ENCODE data around the gene ATP6V0E1. TPM values are rescaled to one million over a fixed set of nuclear protein-coding genes. Genes with fewer than 3 reads are reported as not detected.

Gene ATP6V0E1
- total RNA-seq = 257 to 277 TPM (median 272 TPM) in 3 replicates
- long read RNA-seq, transcript ATP6V0E1-203 (4 exons, 1,433 nt) = major isoform, 226 of 237 reads
- long read RNA-seq, partial matches to known transcripts = 0 of 237 reads
- long read RNA-seq, other reads (novel, unspliced or antisense) = 10 of 237 reads

- Mint-ChIP-seq H3K9me3 (ENCODE audit: low read depth) (no peaks in the 10 kb centered on the region), H3K27ac (ENCODE audit: unreplicated experiment) (peak within 1 kb of the TSS; percentile 99), H3K4me1 (ENCODE audit: low read depth) (peaks cover 23% of the 10 kb centered on the region), H3K36me3 (ENCODE audit: low read depth) (peaks cover 6% of the 10 kb centered on the region), H3K4me3 (ENCODE audit: unreplicated experiment) (peak within 1 kb of the TSS; percentile 98), H3K27me3 (ENCODE audit: low read depth) (no peaks in the 10 kb centered on the region)
- no peak for TF ChIP-seq CTCF (IDR thresholded peaks at IDR 0.05)
- DNase-seq (ENCODE audit: low spot score) = peak; percentile 98
Measured at GRCh38 chr5:172983542-172984243, at the start of gene ATP6V0E1. Gene ATP6V0E1, plus strand, starts transcription at chr5:172983771. Its CDS starts 90 bp downstream, at chr5:172983861.

GRCh38 chr5:172935096-172935495 lies 48.5 kb upstream of the ATP6V0E1 start:
- no peak overlapping the region for H3K4me3 Mint-ChIP-seq (ENCODE audit: unreplicated experiment)
- H3K27ac Mint-ChIP-seq (ENCODE audit: unreplicated experiment) = no peak overlapping the region
- H3K27me3 Mint-ChIP-seq (ENCODE audit: low read depth) = no peaks in the 10 kb centered on the region
- no peak for TF ChIP-seq CTCF (IDR thresholded peaks at IDR 0.05)
- H3K36me3 Mint-ChIP-seq (ENCODE audit: low read depth) = peaks cover 10% of the 10 kb centered on the region
- H3K9me3 Mint-ChIP-seq (ENCODE audit: low read depth) = no peaks in the 10 kb centered on the region
- H3K4me1 Mint-ChIP-seq (ENCODE audit: low read depth) = peaks cover 23% of the 10 kb centered on the region
- no peak for DNase-seq (ENCODE audit: low spot score)

- no peak for DNase-seq (ENCODE audit: low spot score)
- H3K9me3 Mint-ChIP-seq (ENCODE audit: low read depth) = no peaks in the 10 kb centered on the region
- peaks cover 17% of the 10 kb centered on the region for H3K4me1 Mint-ChIP-seq (ENCODE audit: low read depth)
- TF ChIP-seq CTCF (IDR thresholded peaks at IDR 0.05) = no peak
- H3K27ac Mint-ChIP-seq (ENCODE audit: unreplicated experiment) = no peak overlapping the region
- H3K27me3 Mint-ChIP-seq (ENCODE audit: low read depth) = no peaks in the 10 kb centered on the region
- no peak overlapping the region for H3K4me3 Mint-ChIP-seq (ENCODE audit: unreplicated experiment)
- peaks cover 10% of the 10 kb centered on the region for H3K36me3 Mint-ChIP-seq (ENCODE audit: low read depth)
Measured at GRCh38 chr5:172936401-172936800, 47.2 kb upstream of the ATP6V0E1 start.

- Mint-ChIP-seq H3K36me3 (ENCODE audit: low read depth) (peaks cover 10% of the 10 kb centered on the region), H3K27me3 (ENCODE audit: low read depth) (no peaks in the 10 kb centered on the region), H3K27ac (ENCODE audit: unreplicated experiment) (no peak overlapping the region), H3K9me3 (ENCODE audit: low read depth) (no peaks in the 10 kb centered on the region), H3K4me1 (ENCODE audit: low read depth) (peaks cover 26% of the 10 kb centered on the region), H3K4me3 (ENCODE audit: unreplicated experiment) (no peak overlapping the region)
- TF ChIP-seq CTCF (IDR thresholded peaks at IDR 0.05) = peak; percentile 59
- DNase-seq (ENCODE audit: low spot score) = peak; percentile 55
Measured at GRCh38 chr5:172939071-172939470, 44.5 kb upstream of the ATP6V0E1 start.

- H3K4me3 Mint-ChIP-seq (ENCODE audit: unreplicated experiment) = no peak overlapping the region
- no peaks in the 10 kb centered on the region for H3K9me3 Mint-ChIP-seq (ENCODE audit: low read depth)
- H3K36me3 Mint-ChIP-seq (ENCODE audit: low read depth) = peaks cover 10% of the 10 kb centered on the region
- no peak for TF ChIP-seq CTCF (IDR thresholded peaks at IDR 0.05)
- no peak overlapping the region for H3K27ac Mint-ChIP-seq (ENCODE audit: unreplicated experiment)
- H3K4me1 Mint-ChIP-seq (ENCODE audit: low read depth) = peaks cover 28% of the 10 kb centered on the region
- DNase-seq (ENCODE audit: low spot score) = peak; percentile 58
- H3K27me3 Mint-ChIP-seq (ENCODE audit: low read depth) = no peaks in the 10 kb centered on the region
Measured at GRCh38 chr5:172939611-172940267, 43.8 kb upstream of the ATP6V0E1 start.
